Tibial nerve (tissue), 4 donors: ENCODE data around the gene PDLIM7.

ENCODE experiments used
- EP300 ChIP-seq, 2 donors: sonication (generic); formaldehyde crosslinking; IDR thresholded peaks; one replicate each; pipeline ENCODE4 v1.6.1; 2017; ENCODE audit warnings: antibody characterized with exemption in 2 of 2, mild to moderate bottlenecking in 1 of 2
- POLR2A ChIP-seq, 2 donors: fragments of 450-650 bp; IDR thresholded peaks; one replicate each; pipeline ENCODE4 v1.6.1; 2017; ENCODE audit warnings: antibody characterized with exemption in 2 of 2, mild to moderate bottlenecking in 2 of 2, moderate library complexity in 2 of 2
- TF ChIP-seq, protein P1 (sequence below), 5 experiments: fragments of 200-600 bp in 3 of 5; fragments of 450-650 bp in 2 of 5; sonication (generic) in 3 of 5; IDR thresholded peaks; one replicate each; pipeline ENCODE4 v1.5.1; 2016 to 2019; ENCODE audit warnings: antibody characterized with exemption in 5 of 5, mild to moderate bottlenecking in 3 of 5, moderate library complexity in 2 of 5

DNA sequence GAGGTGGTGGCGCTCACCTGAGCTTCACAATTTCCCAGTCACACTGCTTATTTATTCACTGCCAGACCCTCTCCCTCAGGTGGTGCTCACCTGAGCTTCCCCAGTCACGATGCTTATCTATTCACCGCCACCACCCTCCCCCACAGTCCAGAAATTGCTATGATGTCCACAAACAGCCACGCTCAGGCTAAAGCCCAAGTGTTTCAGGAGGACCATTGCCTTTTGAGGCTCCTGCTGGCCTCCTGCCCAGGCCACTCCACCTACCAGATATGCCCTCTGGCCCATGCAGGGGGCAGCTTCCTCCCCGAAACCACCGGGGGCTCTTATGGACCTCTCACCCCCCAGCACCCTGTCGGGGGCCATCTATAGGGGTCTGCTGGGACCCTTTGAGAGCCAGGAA, 4.6 kb downstream of the PDLIM7 start:
- TF ChIP-seq, protein P1, sequence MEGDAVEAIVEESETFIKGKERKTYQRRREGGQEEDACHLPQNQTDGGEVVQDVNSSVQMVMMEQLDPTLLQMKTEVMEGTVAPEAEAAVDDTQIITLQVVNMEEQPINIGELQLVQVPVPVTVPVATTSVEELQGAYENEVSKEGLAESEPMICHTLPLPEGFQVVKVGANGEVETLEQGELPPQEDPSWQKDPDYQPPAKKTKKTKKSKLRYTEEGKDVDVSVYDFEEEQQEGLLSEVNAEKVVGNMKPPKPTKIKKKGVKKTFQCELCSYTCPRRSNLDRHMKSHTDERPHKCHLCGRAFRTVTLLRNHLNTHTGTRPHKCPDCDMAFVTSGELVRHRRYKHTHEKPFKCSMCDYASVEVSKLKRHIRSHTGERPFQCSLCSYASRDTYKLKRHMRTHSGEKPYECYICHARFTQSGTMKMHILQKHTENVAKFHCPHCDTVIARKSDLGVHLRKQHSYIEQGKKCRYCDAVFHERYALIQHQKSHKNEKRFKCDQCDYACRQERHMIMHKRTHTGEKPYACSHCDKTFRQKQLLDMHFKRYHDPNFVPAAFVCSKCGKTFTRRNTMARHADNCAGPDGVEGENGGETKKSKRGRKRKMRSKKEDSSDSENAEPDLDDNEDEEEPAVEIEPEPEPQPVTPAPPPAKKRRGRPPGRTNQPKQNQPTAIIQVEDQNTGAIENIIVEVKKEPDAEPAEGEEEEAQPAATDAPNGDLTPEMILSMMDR (IDR thresholded peaks at IDR 0.05), result no peak
- TF ChIP-seq POLR2A (IDR thresholded peaks at IDR 0.05) (no peak), EP300 (IDR thresholded peaks at IDR 0.05) (no peak)
